Epithelial cell of proximal tubule (primary cell): ENCODE measurements around the gene TARS2. TPM values are rescaled to one million over a fixed set of nuclear protein-coding genes. Genes with fewer than 3 reads are reported as not detected.

ENCODE experiments used
- DNase-seq: peaks from one replicate; pipeline ENCODE4 v3.0.0-alpha.2; 2011; ENCODE audit warnings: low read depth
- H3K4me3 ChIP-seq: 2 replicates; pipeline ENCODE4 v1.5.1; 2011; ENCODE audit warnings: low read depth, mild to moderate bottlenecking, low read length
- CTCF ChIP-seq: conservative IDR thresholded peaks from 2 replicates; pipeline ENCODE4 v1.5.1; 2012; ENCODE audit warnings: low read depth, mild to moderate bottlenecking, low read length
- total RNA-seq: library from RNA; depleted of rRNA; stranded (reverse); fragments of >200 nt; gene quantifications from 2 replicates; pipeline ENCODE4 v1.2.3, GENCODE V29; 2015

Gene TARS2
- total RNA-seq, 1 donor from 2014 or later = 20.5 TPM

- no peak overlapping the region for H3K4me3 ChIP-seq
- DNase-seq = no peak
- TF ChIP-seq CTCF = no peak
Observed at GRCh38 chr1:150479370-150479769, 7.8 kb upstream of the TARS2 start.

DNA sequence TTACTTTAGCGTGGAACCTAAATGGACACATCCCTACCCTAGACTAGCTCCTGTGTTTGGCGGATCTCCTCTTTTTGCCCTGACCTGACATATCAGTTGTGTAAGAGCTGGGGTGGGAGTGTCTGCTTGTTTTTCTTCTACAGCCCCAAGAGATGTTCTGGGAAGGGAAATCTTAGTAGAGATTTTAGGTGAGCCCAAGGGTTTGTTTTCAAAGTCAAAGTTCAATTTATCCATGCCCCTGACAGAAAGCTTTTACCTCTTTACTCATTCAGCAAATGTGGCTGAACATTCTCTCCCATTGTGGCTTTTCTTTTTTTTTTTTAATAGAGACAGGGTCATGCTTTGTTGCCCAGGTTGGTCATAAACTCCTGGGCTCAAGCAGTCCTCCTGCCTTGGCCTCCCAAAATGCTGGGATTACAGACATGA, 7.3 kb upstream of the TARS2 start:
- H3K4me3 ChIP-seq = no peak overlapping the region
- DNase-seq = no peak
- TF ChIP-seq CTCF = no peak

DNA sequence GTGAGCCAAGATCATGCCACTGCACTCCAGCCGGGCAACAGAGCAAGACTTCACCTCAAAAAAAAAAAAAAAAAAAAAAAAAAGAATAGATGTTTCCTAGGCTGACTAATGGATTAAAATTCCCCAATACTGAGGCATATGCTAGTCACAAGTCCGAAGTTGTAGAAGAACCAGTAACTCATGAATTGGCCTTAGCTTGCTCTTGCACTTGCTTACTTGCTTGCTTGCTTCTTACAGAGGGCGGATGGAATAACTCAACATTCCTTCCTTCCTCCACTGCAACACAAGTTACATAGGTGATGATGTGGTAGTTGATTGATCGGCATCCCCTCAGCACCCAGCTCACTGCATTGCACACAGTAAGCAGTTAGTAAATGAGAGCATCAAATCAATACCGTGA, 2.8 kb upstream of the TARS2 start:
- TF ChIP-seq CTCF = no peak
- no peak overlapping the region for H3K4me3 ChIP-seq
- DNase-seq = no peak

DNA sequence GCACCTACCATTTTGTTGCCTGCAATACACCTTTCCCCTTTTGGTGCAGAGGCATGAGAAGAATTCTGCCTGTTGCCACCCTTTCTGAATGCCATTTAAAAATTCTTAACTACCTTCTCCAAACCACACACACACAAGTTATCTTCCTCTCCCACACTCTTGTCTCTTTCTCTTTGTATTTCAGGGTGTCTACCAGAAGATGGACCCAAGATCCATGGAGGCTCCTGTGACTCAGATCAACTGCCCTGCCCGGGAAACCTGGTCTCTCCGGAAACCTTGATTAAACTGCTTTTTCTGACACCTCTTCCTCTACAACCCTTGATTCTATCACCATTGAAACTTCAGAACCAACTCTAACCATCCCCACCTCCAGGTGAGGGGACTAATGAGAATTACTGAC, 2.4 kb upstream of the TARS2 start:
- no peak for DNase-seq
- peak; percentile 57 for TF ChIP-seq CTCF
- H3K4me3 ChIP-seq = no peak overlapping the region

DNA sequence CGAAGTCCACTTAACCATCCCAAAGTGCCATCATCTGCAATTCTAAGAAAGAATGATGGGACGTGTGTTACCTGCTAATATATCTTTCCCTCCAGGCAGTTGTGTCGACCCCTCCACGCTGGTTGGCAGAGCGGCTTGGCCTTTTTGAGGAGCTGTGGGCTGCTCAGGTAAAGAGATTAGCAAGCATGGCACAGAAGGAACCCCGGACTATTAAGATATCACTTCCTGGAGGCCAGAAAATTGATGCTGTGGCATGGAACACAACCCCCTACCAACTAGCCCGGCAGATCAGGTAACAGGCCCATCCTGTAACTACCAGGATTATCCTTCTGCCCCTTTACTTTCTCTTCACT, 520 bp downstream of the TARS2 start:
- H3K4me3 ChIP-seq = peak overlapping the region; percentile 78
- DNase-seq = no peak
- TF ChIP-seq CTCF = no peak

GRCh38 chr1:150493175-150493574, 6.0 kb downstream of the TARS2 start:
- no peak for DNase-seq
- no peak overlapping the region for H3K4me3 ChIP-seq
- no peak for TF ChIP-seq CTCF

DNA sequence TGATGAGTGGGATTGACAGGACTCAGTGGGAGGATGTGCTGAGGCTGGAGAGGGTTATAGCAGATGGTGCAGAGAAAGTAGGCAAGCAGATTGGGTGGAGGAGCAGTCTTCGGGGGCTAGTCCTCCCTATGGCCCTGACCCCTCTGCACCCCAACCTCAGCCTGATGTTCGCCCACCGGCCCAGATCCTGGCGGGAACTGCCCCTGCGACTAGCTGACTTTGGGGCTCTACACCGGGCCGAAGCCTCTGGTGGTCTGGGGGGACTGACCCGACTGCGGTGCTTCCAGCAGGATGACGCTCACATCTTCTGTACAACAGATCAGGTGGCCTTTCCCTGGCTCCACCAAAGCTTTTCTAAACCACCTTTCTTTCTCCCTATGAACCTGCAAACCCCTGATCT, 11.1 kb downstream of the TARS2 start:
- DNase-seq = no peak
- no peak for TF ChIP-seq CTCF
- no peak overlapping the region for H3K4me3 ChIP-seq
